ENCODE measurements around the gene ARHGAP6. TPM values are rescaled to one million over a fixed set of nuclear protein-coding genes. Genes with fewer than 3 reads are reported as not detected.

The ARHGAP6 gene
- total and polyA plus RNA-seq, 9 of the 15 experiments (the other 6 are each of a cell fraction or from before 2014, with no cell fraction given): 12.5 to 63.6 (median 41.8) TPM

DNA sequence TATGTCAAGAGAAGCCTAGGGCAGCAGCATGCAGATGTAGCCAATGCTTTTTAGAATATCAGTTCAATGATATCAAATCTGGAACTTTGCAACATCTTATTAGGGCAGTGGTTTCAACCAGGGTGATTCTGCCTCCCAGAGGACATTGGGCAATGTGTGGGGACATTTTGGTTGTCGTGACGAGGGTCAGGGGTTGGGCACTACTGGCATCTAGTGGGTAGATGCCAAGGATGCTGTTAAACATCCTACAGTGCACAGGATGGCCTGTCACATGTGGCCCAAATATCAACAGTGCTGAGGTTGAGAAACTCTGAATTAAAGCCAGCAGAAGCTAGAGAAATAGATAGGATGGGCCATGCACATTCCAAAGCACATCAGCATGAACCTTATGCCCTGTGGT lies 220.2 kb downstream of the ARHGAP6 start:
- DNase-seq (ENCODE audit: extremely low read depth in 1 of 4, low spot score in 3 of 4) (no peak), ATAC-seq (no peak), FAIRE-seq (no peak)
- no peak overlapping the region for H3K9ac ChIP-seq (ENCODE audit: insufficient read depth in 1 of 2, low read depth in 2 of 2, low read length in 2 of 2)
- no peaks in the 10 kb centered on the region for H4K20me1 ChIP-seq (replicated peaks; ENCODE audit: control insufficient read depth, insufficient read depth, low read length)
- no peaks in the 10 kb centered on the region for H3K36me3 ChIP-seq (ENCODE audit: control insufficient read depth, insufficient read depth, low read length)
- H3K4me3 ChIP-seq: no peak overlapping the region
- 44% methylated on average over 2 of the region's 2 CpGs for WGBS (ENCODE audit: insufficient coverage, low coverage, missing lambda C conversion rate)
- no peak for TF ChIP-seq BDP1 (IDR thresholded peaks at IDR 0.05; ENCODE audit: insufficient read depth, insufficient read length)
- TF ChIP-seq, protein P1, sequence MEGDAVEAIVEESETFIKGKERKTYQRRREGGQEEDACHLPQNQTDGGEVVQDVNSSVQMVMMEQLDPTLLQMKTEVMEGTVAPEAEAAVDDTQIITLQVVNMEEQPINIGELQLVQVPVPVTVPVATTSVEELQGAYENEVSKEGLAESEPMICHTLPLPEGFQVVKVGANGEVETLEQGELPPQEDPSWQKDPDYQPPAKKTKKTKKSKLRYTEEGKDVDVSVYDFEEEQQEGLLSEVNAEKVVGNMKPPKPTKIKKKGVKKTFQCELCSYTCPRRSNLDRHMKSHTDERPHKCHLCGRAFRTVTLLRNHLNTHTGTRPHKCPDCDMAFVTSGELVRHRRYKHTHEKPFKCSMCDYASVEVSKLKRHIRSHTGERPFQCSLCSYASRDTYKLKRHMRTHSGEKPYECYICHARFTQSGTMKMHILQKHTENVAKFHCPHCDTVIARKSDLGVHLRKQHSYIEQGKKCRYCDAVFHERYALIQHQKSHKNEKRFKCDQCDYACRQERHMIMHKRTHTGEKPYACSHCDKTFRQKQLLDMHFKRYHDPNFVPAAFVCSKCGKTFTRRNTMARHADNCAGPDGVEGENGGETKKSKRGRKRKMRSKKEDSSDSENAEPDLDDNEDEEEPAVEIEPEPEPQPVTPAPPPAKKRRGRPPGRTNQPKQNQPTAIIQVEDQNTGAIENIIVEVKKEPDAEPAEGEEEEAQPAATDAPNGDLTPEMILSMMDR (IDR thresholded peaks at IDR 0.05 in 2 of 3, conservative IDR thresholded peaks at IDR 0.05 in 1 of 3; ENCODE audit: insufficient read depth in 2 of 3, low read depth in 1 of 3, low read length in 3 of 3): peak in 2 of 3 experiments; percentile 17 to 21; a peak in 3 of 6 replicates
- H3K9me1 ChIP-seq (ENCODE audit: control insufficient read depth, insufficient read depth, low read length): no peaks in the 10 kb centered on the region
- in situ Hi-C loops (cut with MboI): no loop called here
- no TSS peak for BruUV-seq (replicated peaks)
- no peaks in the 10 kb centered on the region; the same call in 1 of the 2 replicates for H3K9me3 ChIP-seq (replicated peaks; ENCODE audit: control insufficient read depth, insufficient read depth, low read depth, low read length)
- ChIA-PET POLR2A (no interaction called here), CTCF (ENCODE audit: low intra/inter-chr PET ratio) (no interaction called here)
- no peak overlapping the region for H3K4me2 ChIP-seq (ENCODE audit: insufficient read depth, low read length)
- no peak overlapping the region for H2AFZ ChIP-seq (ENCODE audit: low read depth, low read length)
- H3K4me1 ChIP-seq (replicated peaks in 1 of 2; ENCODE audit: control insufficient read depth in 2 of 2, insufficient read depth in 2 of 2, low read length in 2 of 2): peaks cover 0 to 7% of the 10 kb centered on the region in 2 experiments; a peak in 2 of 5 replicates
- no peaks in the 10 kb centered on the region for H3K79me2 ChIP-seq (ENCODE audit: control insufficient read depth, insufficient read depth, low read length)
- H3K27ac ChIP-seq (ENCODE audit: extremely low read depth, low read depth, low read length): no peak overlapping the region
- intact Hi-C loops (cut with micrococcal nuclease): no loop called here
- no peaks in the 10 kb centered on the region for H3K27me3 ChIP-seq (ENCODE audit: control insufficient read depth in 2 of 2, insufficient read depth in 2 of 2, low read length in 2 of 2)

DNA sequence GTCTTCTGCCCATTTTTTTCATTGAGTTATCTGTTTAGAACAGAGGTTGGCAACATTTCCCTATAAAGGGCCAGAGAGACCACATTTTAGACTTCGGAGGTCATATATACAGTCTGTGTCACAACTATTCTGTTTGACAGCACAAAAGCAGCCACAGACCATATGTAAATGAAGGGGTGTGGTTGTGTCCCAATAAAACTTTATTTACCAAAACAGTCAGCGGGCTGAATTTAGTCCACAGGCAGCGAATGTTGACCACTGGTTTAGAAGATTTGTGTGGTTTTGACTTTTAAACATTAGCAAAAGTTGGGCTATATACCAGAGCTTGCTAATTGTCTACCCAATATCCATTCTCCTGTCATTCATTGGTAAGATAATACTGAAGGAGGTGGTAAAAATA lies 221.7 kb downstream of the ARHGAP6 start:
- H2AFZ ChIP-seq (ENCODE audit: low read depth, low read length): 0 out of 2 replicates have a peak overlapping the region, but pooled peaks have one; percentile 63
- no peak overlapping the region for H3K4me3 ChIP-seq
- no peak overlapping the region for H3K4me2 ChIP-seq (ENCODE audit: insufficient read depth, low read length)
- FAIRE-seq (no peak), DNase-seq (ENCODE audit: extremely low read depth in 1 of 4, low spot score in 3 of 4) (no peak), ATAC-seq (no peak)
- H3K36me3 ChIP-seq (ENCODE audit: control insufficient read depth, insufficient read depth, low read length): no peaks in the 10 kb centered on the region
- H3K9ac ChIP-seq (ENCODE audit: insufficient read depth in 1 of 2, low read depth in 2 of 2, low read length in 2 of 2): no peak overlapping the region
- ChIA-PET CTCF (ENCODE audit: low intra/inter-chr PET ratio) (no interaction called here), POLR2A (no interaction called here)
- in situ Hi-C loops (cut with MboI): no loop called here
- no peaks in the 10 kb centered on the region for H3K27me3 ChIP-seq (ENCODE audit: control insufficient read depth in 2 of 2, insufficient read depth in 2 of 2, low read length in 2 of 2)
- peaks cover 0 to 4% of the 10 kb centered on the region in 2 experiments; a peak in 2 of 5 replicates for H3K4me1 ChIP-seq (replicated peaks in 1 of 2; ENCODE audit: control insufficient read depth in 2 of 2, insufficient read depth in 2 of 2, low read length in 2 of 2)
- BruUV-seq (replicated peaks): no TSS peak
- 52% methylated on average over 3 of the region's 3 CpGs for WGBS (ENCODE audit: insufficient coverage, low coverage, missing lambda C conversion rate)
- intact Hi-C loops (cut with micrococcal nuclease): no loop called here
- no peaks in the 10 kb centered on the region for H3K9me1 ChIP-seq (ENCODE audit: control insufficient read depth, insufficient read depth, low read length)
- no peak overlapping the region for H3K27ac ChIP-seq (ENCODE audit: extremely low read depth, low read depth, low read length)
- H3K79me2 ChIP-seq (ENCODE audit: control insufficient read depth, insufficient read depth, low read length): no peaks in the 10 kb centered on the region
- no peaks in the 10 kb centered on the region for H4K20me1 ChIP-seq (replicated peaks; ENCODE audit: control insufficient read depth, insufficient read depth, low read length)
- H3K9me3 ChIP-seq (replicated peaks; ENCODE audit: control insufficient read depth, insufficient read depth, low read depth, low read length): no peaks in the 10 kb centered on the region; the same call in 1 of the 2 replicates
- TF ChIP-seq CBX3 (IDR thresholded peaks at IDR 0.05; ENCODE audit: borderline replicate concordance in 1 of 2, low read length in 2 of 2) (no peak), SUPT5H (IDR thresholded peaks at IDR 0.05) (no peak), ZFX (CRISPR knock-in tag; IDR thresholded peaks at IDR 0.05) (no peak), ZC3H8 (IDR thresholded peaks at IDR 0.05) (no peak)
